OCI-LY7 (cell line): Measurements from ENCODE around the gene ARV1.

Source experiments
- EZH2phosphoT487 ChIP-seq: fragments of 200-600 bp; sonication (generic); IDR thresholded peaks from 2 replicates; pipeline ENCODE4 v1.6.1; 2018; ENCODE audit warnings: low read depth, borderline replicate concordance, mild to moderate bottlenecking, mixed run types, antibody characterized with exemption, low read length, moderate library complexity, mixed read lengths
- TF ChIP-seq, protein P1 (sequence below): fragments of 200-600 bp; sonication (generic); conservative IDR thresholded peaks from 2 replicates; pipeline ENCODE4 v1.5.1; 2014; ENCODE audit warnings: mild to moderate bottlenecking, antibody characterized with exemption, low read length, moderate library complexity, mixed read lengths

DNA sequence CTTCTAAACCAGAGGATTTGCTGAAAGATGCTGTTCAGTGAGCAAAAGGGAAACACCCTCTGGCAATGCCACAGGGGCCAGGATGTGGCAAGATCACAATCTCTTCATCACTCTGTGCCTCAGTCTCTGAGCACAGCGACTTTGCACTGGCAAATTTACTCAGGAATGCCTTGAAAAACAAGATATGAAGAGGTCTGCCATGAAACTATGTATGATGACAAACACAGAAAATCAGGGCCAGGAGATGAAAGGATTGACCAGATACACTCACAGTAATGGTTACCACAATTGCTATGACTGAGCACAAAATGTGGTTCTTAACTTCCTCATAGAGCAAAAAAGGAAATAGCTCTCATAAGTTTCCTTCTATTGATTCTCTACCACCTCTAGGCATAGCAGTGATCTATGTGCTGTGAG, 6.0 kb upstream of the ARV1 start:
- TF ChIP-seq, protein P1, sequence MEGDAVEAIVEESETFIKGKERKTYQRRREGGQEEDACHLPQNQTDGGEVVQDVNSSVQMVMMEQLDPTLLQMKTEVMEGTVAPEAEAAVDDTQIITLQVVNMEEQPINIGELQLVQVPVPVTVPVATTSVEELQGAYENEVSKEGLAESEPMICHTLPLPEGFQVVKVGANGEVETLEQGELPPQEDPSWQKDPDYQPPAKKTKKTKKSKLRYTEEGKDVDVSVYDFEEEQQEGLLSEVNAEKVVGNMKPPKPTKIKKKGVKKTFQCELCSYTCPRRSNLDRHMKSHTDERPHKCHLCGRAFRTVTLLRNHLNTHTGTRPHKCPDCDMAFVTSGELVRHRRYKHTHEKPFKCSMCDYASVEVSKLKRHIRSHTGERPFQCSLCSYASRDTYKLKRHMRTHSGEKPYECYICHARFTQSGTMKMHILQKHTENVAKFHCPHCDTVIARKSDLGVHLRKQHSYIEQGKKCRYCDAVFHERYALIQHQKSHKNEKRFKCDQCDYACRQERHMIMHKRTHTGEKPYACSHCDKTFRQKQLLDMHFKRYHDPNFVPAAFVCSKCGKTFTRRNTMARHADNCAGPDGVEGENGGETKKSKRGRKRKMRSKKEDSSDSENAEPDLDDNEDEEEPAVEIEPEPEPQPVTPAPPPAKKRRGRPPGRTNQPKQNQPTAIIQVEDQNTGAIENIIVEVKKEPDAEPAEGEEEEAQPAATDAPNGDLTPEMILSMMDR: no peak
- no peak for TF ChIP-seq EZH2phosphoT487
